HG02885 (cell line): ENCODE data around the gene PTBP1.
"Not testable (repeated sequence)": the region's sequence is repeated elsewhere in the genome, so short reads cannot be mapped to it uniquely, and the experiment has no call there.

Experiments used
- ATAC-seq: cut with Tn5 transposase; IDR thresholded peaks from one replicate; pipeline ENCODE4 v1.9.1; 2021; ENCODE audit warnings: mild to moderate bottlenecking; ENCODE audit not compliant: unreplicated experiment, poor library complexity

PTBP1 gene

GRCh38 chr19:824885-825284, 27.6 kb downstream of the PTBP1 start:
- no peak for ATAC-seq

GRCh38 chr19:825897-826644, 28.8 kb downstream of the PTBP1 start:
- ATAC-seq = no peak

- ATAC-seq = no peak
Observed at GRCh38 chr19:827314-827709, 30.1 kb downstream of the PTBP1 start.

- no peak for ATAC-seq
Observed at GRCh38 chr19:827710-828321, 30.6 kb downstream of the PTBP1 start, which contains the start of gene AZU1. Gene AZU1 (plus strand): TSS chr19:827837. CDS start chr19:827847, 10 bp downstream.

- ATAC-seq = no peak
Observed at GRCh38 chr19:829129-829758, 32.0 kb downstream of the PTBP1 start.

GRCh38 chr19:831407-832369, 34.4 kb downstream of the PTBP1 start:
- ATAC-seq = no peak

- no peak for ATAC-seq
Observed at GRCh38 chr19:834216-834615, 37.0 kb downstream of the PTBP1 start.

- no peak for ATAC-seq
Observed at GRCh38 chr19:835210-835810, 38.1 kb downstream of the PTBP1 start.

GRCh38 chr19:840519-841206, 43.4 kb downstream of the PTBP1 start, which contains the start of gene PRTN3:
Gene PRTN3 (plus strand): TSS chr19:840999. CDS start chr19:841009, 10 bp downstream.
- ATAC-seq = no peak

GRCh38 chr19:842802-843179, 45.5 kb downstream of the PTBP1 start:
- not testable (repeated sequence) for ATAC-seq

- no peak for ATAC-seq
Observed at GRCh38 chr19:843180-843835, 46.1 kb downstream of the PTBP1 start.

- ATAC-seq = no peak
Observed at GRCh38 chr19:843836-844545, 46.7 kb downstream of the PTBP1 start.

- no peak for ATAC-seq
Observed at GRCh38 chr19:844546-844971, 47.3 kb downstream of the PTBP1 start.

GRCh38 chr19:845707-846521, 48.7 kb downstream of the PTBP1 start:
- no peak for ATAC-seq

- no peak for ATAC-seq
Observed at GRCh38 chr19:848386-848921, 51.2 kb downstream of the PTBP1 start.

GRCh38 chr19:849195-849594, 51.9 kb downstream of the PTBP1 start:
- not testable (repeated sequence) for ATAC-seq
